Esophagus squamous epithelium (tissue), 4 donors: ENCODE results near the gene UBE2R2.

ENCODE experiments used
- POLR2A ChIP-seq, 4 donors: fragments of 450-650 bp; IDR thresholded peaks; one replicate each; pipeline ENCODE4 v1.6.1; 2017; ENCODE audit warnings: antibody characterized with exemption in 4 of 4, mild to moderate bottlenecking in 4 of 4, moderate library complexity in 3 of 4
- TF ChIP-seq, protein P1 (sequence below), 6 experiments: fragments of 450-650 bp in 4 of 6; fragments of 200-600 bp in 2 of 6; sonication (generic) in 2 of 6; IDR thresholded peaks; one replicate each; pipeline ENCODE4 v1.5.1; 2016 to 2019; ENCODE audit warnings: antibody characterized with exemption in 6 of 6, mild to moderate bottlenecking in 4 of 6, moderate library complexity in 4 of 6

GRCh38 chr9:33893861-33894260, 76.9 kb downstream of the UBE2R2 start:
- TF ChIP-seq POLR2A (IDR thresholded peaks at IDR 0.05), result no peak
- TF ChIP-seq, protein P1, sequence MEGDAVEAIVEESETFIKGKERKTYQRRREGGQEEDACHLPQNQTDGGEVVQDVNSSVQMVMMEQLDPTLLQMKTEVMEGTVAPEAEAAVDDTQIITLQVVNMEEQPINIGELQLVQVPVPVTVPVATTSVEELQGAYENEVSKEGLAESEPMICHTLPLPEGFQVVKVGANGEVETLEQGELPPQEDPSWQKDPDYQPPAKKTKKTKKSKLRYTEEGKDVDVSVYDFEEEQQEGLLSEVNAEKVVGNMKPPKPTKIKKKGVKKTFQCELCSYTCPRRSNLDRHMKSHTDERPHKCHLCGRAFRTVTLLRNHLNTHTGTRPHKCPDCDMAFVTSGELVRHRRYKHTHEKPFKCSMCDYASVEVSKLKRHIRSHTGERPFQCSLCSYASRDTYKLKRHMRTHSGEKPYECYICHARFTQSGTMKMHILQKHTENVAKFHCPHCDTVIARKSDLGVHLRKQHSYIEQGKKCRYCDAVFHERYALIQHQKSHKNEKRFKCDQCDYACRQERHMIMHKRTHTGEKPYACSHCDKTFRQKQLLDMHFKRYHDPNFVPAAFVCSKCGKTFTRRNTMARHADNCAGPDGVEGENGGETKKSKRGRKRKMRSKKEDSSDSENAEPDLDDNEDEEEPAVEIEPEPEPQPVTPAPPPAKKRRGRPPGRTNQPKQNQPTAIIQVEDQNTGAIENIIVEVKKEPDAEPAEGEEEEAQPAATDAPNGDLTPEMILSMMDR (IDR thresholded peaks at IDR 0.05), result no peak
